ENCODE results near the gene FBXO46. TPM values are rescaled to one million over a fixed set of nuclear protein-coding genes. Genes with fewer than 3 reads are reported as not detected.
A peak's percentile ranks its signal among the peaks of the same experiment; 100 is the strongest.

Gene FBXO46
- total and polyA plus RNA-seq, 2 of the 13 experiments (the other 11 are each of a cell fraction or from before 2014, with no cell fraction given): 6.2 to 6.4 TPM

- peaks cover 21% of the 10 kb centered on the region for H3K4me1 ChIP-seq (ENCODE audit: insufficient read depth, low read length)
- in situ Hi-C loops (cut with HindIII; ENCODE audit: extremely low pct_ligation_motif_present, low pct_unique_long_range_greater_than_20kb): no loop called here
- TF ChIP-seq HMGXB4 (CRISPR knock-in tag; IDR thresholded peaks at IDR 0.05; ENCODE audit: borderline replicate concordance in 1 of 2, low read depth in 1 of 2) (peak in 1 of 2 experiments; percentile 3; a peak in 1 of 4 replicates), ZNF589 (CRISPR knock-in tag; conservative IDR thresholded peaks at IDR 0.05) (0 out of 2 replicates have a peak, but pooled peaks have one; percentile 6), ZFP36 (IDR thresholded peaks at IDR 0.05; ENCODE audit: borderline replicate concordance, low read depth, low read length, partially characterized antibody) (no peak), ZNF546 (CRISPR knock-in tag; conservative IDR thresholded peaks at IDR 0.05) (no peak), SMYD3 (CRISPR knock-in tag; IDR thresholded peaks at IDR 0.05) (no peak), TEAD3 (CRISPR knock-in tag; optimal IDR thresholded peaks at IDR 0.05; ENCODE audit: borderline replicate concordance) (no peak), ZNF17 (CRISPR knock-in tag; IDR thresholded peaks at IDR 0.05) (no peak), ZNF780A (CRISPR knock-in tag; IDR thresholded peaks at IDR 0.05) (0 out of 2 replicates have a peak, but pooled peaks have one; percentile 5), DR1 (CRISPR knock-in tag; IDR thresholded peaks at IDR 0.05) (no peak), SRSF1 (optimal IDR thresholded peaks at IDR 0.05; ENCODE audit: low read depth, low read length) (peak; percentile 25)
- TF ChIP-seq, protein P1, sequence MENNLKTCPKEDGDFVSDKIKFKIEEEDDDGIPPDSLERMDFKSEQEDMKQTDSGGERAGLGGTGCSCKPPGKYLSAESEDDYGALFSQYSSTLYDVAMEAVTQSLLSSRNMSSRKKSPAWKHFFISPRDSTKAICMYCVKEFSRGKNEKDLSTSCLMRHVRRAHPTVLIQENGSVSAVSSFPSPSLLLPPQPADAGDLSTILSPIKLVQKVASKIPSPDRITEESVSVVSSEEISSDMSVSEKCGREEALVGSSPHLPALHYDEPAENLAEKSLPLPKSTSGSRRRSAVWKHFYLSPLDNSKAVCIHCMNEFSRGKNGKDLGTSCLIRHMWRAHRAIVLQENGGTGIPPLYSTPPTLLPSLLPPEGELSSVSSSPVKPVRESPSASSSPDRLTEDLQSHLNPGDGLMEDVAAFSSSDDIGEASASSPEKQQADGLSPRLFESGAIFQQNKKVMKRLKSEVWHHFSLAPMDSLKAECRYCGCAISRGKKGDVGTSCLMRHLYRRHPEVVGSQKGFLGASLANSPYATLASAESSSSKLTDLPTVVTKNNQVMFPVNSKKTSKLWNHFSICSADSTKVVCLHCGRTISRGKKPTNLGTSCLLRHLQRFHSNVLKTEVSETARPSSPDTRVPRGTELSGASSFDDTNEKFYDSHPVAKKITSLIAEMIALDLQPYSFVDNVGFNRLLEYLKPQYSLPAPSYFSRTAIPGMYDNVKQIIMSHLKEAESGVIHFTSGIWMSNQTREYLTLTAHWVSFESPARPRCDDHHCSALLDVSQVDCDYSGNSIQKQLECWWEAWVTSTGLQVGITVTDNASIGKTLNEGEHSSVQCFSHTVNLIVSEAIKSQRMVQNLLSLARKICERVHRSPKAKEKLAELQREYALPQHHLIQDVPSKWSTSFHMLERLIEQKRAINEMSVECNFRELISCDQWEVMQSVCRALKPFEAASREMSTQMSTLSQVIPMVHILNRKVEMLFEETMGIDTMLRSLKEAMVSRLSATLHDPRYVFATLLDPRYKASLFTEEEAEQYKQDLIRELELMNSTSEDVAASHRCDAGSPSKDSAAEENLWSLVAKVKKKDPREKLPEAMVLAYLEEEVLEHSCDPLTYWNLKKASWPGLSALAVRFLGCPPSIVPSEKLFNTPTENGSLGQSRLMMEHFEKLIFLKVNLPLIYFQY (CRISPR knock-in tag; IDR thresholded peaks at IDR 0.05; ENCODE audit: borderline replicate concordance): no peak
- TF ChIP-seq, protein P2, sequence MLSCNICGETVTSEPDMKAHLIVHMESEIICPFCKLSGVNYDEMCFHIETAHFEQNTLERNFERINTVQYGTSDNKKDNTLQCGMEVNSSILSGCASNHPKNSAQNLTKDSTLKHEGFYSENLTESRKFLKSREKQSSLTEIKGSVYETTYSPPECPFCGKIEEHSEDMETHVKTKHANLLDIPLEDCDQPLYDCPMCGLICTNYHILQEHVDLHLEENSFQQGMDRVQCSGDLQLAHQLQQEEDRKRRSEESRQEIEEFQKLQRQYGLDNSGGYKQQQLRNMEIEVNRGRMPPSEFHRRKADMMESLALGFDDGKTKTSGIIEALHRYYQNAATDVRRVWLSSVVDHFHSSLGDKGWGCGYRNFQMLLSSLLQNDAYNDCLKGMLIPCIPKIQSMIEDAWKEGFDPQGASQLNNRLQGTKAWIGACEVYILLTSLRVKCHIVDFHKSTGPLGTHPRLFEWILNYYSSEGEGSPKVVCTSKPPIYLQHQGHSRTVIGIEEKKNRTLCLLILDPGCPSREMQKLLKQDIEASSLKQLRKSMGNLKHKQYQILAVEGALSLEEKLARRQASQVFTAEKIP (CRISPR knock-in tag; IDR thresholded peaks at IDR 0.05; ENCODE audit: borderline replicate concordance): no peak
- TF ChIP-seq, protein P3, sequence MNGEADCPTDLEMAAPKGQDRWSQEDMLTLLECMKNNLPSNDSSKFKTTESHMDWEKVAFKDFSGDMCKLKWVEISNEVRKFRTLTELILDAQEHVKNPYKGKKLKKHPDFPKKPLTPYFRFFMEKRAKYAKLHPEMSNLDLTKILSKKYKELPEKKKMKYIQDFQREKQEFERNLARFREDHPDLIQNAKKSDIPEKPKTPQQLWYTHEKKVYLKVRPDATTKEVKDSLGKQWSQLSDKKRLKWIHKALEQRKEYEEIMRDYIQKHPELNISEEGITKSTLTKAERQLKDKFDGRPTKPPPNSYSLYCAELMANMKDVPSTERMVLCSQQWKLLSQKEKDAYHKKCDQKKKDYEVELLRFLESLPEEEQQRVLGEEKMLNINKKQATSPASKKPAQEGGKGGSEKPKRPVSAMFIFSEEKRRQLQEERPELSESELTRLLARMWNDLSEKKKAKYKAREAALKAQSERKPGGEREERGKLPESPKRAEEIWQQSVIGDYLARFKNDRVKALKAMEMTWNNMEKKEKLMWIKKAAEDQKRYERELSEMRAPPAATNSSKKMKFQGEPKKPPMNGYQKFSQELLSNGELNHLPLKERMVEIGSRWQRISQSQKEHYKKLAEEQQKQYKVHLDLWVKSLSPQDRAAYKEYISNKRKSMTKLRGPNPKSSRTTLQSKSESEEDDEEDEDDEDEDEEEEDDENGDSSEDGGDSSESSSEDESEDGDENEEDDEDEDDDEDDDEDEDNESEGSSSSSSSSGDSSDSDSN (CRISPR knock-in tag; IDR thresholded peaks at IDR 0.05): no peak
These were observed 39.1 kb upstream of the FBXO46 start for GRCh38 chr19:45769821-45770191.

More at GRCh38 chr19:45769821-45770191, 39.1 kb upstream of the FBXO46 start:
- no peaks in the 10 kb centered on the region for H3K36me3 ChIP-seq (replicated peaks in 1 of 2; ENCODE audit: control insufficient read depth in 1 of 2, insufficient read depth in 2 of 2, low read length in 2 of 2)
- no peak overlapping the region for H2AFZ ChIP-seq (ENCODE audit: low read length)
- peak overlapping the region; percentile 99 for H3K4me2 ChIP-seq (ENCODE audit: low read depth, low read length)
- peak overlapping the region; percentile 69 to 83 (median 70) for H3K4me3 ChIP-seq (replicated peaks in 1 of 3; ENCODE audit: insufficient read depth in 1 of 3, low read depth in 2 of 3, low read length in 3 of 3)
- WGBS (ENCODE audit: low lambda C conversion rate): under 1% methylated on average over 21 of the region's 28 CpGs
- peak overlapping the region; percentile 85 for H3K27ac ChIP-seq (ENCODE audit: extremely low read length, insufficient read depth, low read length)
- H4K20me1 ChIP-seq (ENCODE audit: insufficient read depth, low read length): no peaks in the 10 kb centered on the region
- DNase-seq (ENCODE audit: low spot score): no peak
- BruUV-seq (replicated peaks): no TSS peak
- CTCF ChIA-PET (ENCODE audit: low intra/inter-chr PET ratio, low total read pairs): interaction anchor here (1.2 to 2.4 kb wide), 2 partner anchors 9 to 29 kb away, joined by 3 to 17 read pairs; no protein-coding TSS in a partner anchor
- no peak for FAIRE-seq
- ATAC-seq: no peak
- H3K79me2 ChIP-seq (ENCODE audit: insufficient read depth, low read length): peaks cover 3% of the 10 kb centered on the region
- peak overlapping the region; percentile 74 for H3K9ac ChIP-seq (ENCODE audit: insufficient read depth, low read depth, low read length)
- no peaks in the 10 kb centered on the region for H3K27me3 ChIP-seq (ENCODE audit: control insufficient read depth in 1 of 2, insufficient read depth in 2 of 2, low read length in 2 of 2)
- H3K9me3 ChIP-seq (ENCODE audit: low read length): no peaks in the 10 kb centered on the region
- intact Hi-C loops (cut with micrococcal nuclease; ENCODE audit: unreplicated experiment): loop anchor here (1.0 to 5.0 kb wide), 3 partner anchors 29 to 77 kb away; partner anchors contain the start of genes FBXO46, MEIOSIN and QPCTL
- POLR2A ChIA-PET: interaction anchor here (0.6 to 4.7 kb wide), 29 partner anchors 9 to 399 kb away, joined by 3 to 94 read pairs (median 8); partner anchors contain the start of genes CCDC61, DMPK, DMWD and FBXO46
